NCI-H2081 (cell line): ENCODE results near the gene SSBP2.

Experiments
- DNase-seq, 2 experiments: peaks; one replicate each; lab custom pipeline; 2025; lab: John Stamatoyannopoulos, UW

SSBP2 gene

GRCh38 chr5:81767097-81767496 is 16.2 kb upstream of the SSBP2 start:
- no peak for DNase-seq

GRCh38 chr5:81766611-81767010 is 15.7 kb upstream of the SSBP2 start:
- DNase-seq = no peak

GRCh38 chr5:81763294-81763928 is 12.5 kb upstream of the SSBP2 start:
- DNase-seq = no peak

- no peak for DNase-seq
These were observed 12.0 kb upstream of the SSBP2 start for GRCh38 chr5:81762853-81763252.

- no peak for DNase-seq
These were observed 11.5 kb upstream of the SSBP2 start for GRCh38 chr5:81762401-81762800.

- DNase-seq = no peak
These were observed 11.1 kb upstream of the SSBP2 start for GRCh38 chr5:81761970-81762369.

- DNase-seq = no peak
These were observed 10.4 kb upstream of the SSBP2 start for GRCh38 chr5:81761270-81761669.

GRCh38 chr5:81760521-81760920 is 9.6 kb upstream of the SSBP2 start:
- DNase-seq = no peak

- DNase-seq = no peak
These were observed 8.7 kb upstream of the SSBP2 start for GRCh38 chr5:81759632-81760005.

- DNase-seq = no peak
These were observed 6.5 kb upstream of the SSBP2 start for GRCh38 chr5:81757404-81757803.

GRCh38 chr5:81756016-81756415 is 5.1 kb upstream of the SSBP2 start:
- DNase-seq = no peak

- no peak for DNase-seq
These were observed 4.4 kb upstream of the SSBP2 start for GRCh38 chr5:81755320-81755719.

GRCh38 chr5:81754621-81755020 is 3.7 kb upstream of the SSBP2 start:
- no peak for DNase-seq

- DNase-seq = no peak
These were observed 2.5 kb upstream of the SSBP2 start for GRCh38 chr5:81753429-81753828.

- no peak for DNase-seq
These were observed 1.7 kb upstream of the SSBP2 start for GRCh38 chr5:81752644-81752963.

GRCh38 chr5:81751836-81752643 is 1.1 kb upstream of the SSBP2 start:
- DNase-seq = no peak

- no peak for DNase-seq
These were observed 439 bp downstream of the SSBP2 start for GRCh38 chr5:81750308-81751008.

GRCh38 chr5:81749561-81750307 is 1.2 kb downstream of the SSBP2 start:
- DNase-seq = no peak

- DNase-seq = no peak
These were observed 1.7 kb downstream of the SSBP2 start for GRCh38 chr5:81749192-81749560.

- DNase-seq = no peak
These were observed 2.3 kb downstream of the SSBP2 start for GRCh38 chr5:81748556-81748955.

GRCh38 chr5:81747030-81747429 is 3.9 kb downstream of the SSBP2 start:
- no peak for DNase-seq

- DNase-seq = no peak
These were observed 10.1 kb downstream of the SSBP2 start for GRCh38 chr5:81740758-81741157.

GRCh38 chr5:81739291-81739690 is 11.6 kb downstream of the SSBP2 start:
- no peak for DNase-seq
